ENCODE measurements around the gene ARL2.

DNA sequence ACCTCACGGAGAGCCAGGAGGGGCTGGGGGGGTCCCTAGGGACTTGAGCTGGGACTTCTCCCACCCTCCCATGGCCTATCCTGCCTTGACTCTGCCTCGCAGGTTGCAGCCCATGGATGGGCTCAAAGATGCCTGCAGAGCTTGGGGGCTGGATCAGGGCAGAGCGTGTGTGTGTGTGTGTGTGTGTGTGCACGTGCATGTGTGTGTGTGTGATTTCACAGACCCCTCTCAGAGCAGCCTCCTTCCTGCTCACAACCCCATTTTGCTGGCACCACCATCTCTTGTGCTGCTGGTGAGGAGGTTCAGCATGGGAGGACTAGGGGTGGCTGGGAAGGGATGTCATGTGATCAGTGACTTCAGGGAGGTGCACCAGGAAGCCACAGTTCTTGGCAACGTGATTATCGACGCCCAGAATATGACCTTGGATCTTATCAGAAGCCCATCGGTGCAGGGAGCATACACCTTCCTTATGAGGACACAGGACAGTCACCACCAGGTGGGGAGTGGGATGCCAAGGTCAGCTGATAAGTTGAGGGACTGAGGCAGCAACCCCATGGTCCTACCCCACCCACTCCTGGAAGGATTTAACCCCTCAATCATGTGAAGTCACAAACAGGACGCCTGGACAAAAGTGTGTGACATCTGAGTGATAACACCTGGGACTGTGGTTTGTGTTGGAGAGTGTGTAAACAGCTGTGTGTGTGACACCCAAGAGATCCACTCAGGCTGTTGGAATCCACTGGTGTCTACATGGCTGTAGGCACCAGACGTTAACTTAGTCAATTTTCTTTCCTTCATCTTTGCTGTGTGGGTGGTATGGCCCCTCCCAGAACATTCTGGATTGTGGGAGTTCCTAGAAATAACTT is 46.2 kb downstream of the ARL2 start:
- TF ChIP-seq, protein P1, sequence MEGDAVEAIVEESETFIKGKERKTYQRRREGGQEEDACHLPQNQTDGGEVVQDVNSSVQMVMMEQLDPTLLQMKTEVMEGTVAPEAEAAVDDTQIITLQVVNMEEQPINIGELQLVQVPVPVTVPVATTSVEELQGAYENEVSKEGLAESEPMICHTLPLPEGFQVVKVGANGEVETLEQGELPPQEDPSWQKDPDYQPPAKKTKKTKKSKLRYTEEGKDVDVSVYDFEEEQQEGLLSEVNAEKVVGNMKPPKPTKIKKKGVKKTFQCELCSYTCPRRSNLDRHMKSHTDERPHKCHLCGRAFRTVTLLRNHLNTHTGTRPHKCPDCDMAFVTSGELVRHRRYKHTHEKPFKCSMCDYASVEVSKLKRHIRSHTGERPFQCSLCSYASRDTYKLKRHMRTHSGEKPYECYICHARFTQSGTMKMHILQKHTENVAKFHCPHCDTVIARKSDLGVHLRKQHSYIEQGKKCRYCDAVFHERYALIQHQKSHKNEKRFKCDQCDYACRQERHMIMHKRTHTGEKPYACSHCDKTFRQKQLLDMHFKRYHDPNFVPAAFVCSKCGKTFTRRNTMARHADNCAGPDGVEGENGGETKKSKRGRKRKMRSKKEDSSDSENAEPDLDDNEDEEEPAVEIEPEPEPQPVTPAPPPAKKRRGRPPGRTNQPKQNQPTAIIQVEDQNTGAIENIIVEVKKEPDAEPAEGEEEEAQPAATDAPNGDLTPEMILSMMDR (IDR thresholded peaks at IDR 0.05; ENCODE audit: low read length) = no peak
- no peak for TF ChIP-seq EZH2phosphoT487 (IDR thresholded peaks at IDR 0.05; ENCODE audit: low read length)
- TF ChIP-seq EZH2 (optimal IDR thresholded peaks at IDR 0.05; ENCODE audit: low read depth, low read length) = no peak
